NT2/D1 (cell line): ENCODE measurements around the gene PBX1.

Source experiments
- YY1 ChIP-seq: IDR thresholded peaks from 2 replicates; pipeline ENCODE4 v1.6.1; 2011; ENCODE audit not compliant: insufficient read length, insufficient read depth
- ZNF274 ChIP-seq: IDR thresholded peaks from 2 replicates; pipeline ENCODE4 v1.6.1; 2011; ENCODE audit warnings: mild to moderate bottlenecking, low read depth, low read length

DNA sequence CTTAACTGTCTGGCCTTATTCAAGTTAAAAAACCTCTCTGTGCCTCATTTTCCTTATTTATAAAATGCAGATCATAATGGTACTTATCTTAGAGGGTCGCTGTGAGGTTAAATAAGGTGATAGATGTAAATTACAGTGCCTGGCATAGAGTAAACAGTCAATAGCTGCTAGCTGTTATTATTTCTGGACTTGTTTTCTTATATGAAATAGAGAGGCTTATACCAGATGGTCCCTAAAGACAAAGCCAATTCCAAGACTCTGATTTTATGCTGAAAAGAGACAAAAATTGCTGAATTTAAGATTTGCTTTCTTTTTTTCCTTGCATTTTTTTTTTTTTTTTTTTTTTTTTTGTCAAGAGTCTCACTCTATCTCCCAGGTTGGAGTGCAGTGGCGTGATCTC lies 10.3 kb downstream of the PBX1 start:
- no peak for TF ChIP-seq ZNF274
- TF ChIP-seq YY1, result no peak
